Measurements from ENCODE around the gene MGRN1.

Gene MGRN1

GRCh38 chr16:4625560-4626159, 1.0 kb downstream of the MGRN1 start:
- DNase-seq: no peak

- no peak for DNase-seq
Observed at GRCh38 chr16:4626396-4626795, 1.8 kb downstream of the MGRN1 start.

GRCh38 chr16:4628283-4628682, 3.7 kb downstream of the MGRN1 start:
- DNase-seq: no peak

GRCh38 chr16:4631444-4631843, 6.8 kb downstream of the MGRN1 start:
- no peak for DNase-seq

- no peak for DNase-seq
Observed at GRCh38 chr16:4633910-4634635, 9.4 kb downstream of the MGRN1 start.

GRCh38 chr16:4634768-4635167, 10.1 kb downstream of the MGRN1 start:
- DNase-seq: no peak

- no peak for DNase-seq
Observed at GRCh38 chr16:4636196-4636595, 11.6 kb downstream of the MGRN1 start.

- DNase-seq: no peak
Observed at GRCh38 chr16:4637501-4638166, 13.0 kb downstream of the MGRN1 start.

GRCh38 chr16:4639899-4640509, 15.4 kb downstream of the MGRN1 start:
- no peak for DNase-seq

- no peak for DNase-seq
Observed at GRCh38 chr16:4640572-4641305, 16.1 kb downstream of the MGRN1 start.

GRCh38 chr16:4641306-4641687, 16.7 kb downstream of the MGRN1 start:
- DNase-seq: no peak

- DNase-seq: no peak
Observed at GRCh38 chr16:4641895-4642294, 17.3 kb downstream of the MGRN1 start.

- DNase-seq: no peak
Observed at GRCh38 chr16:4646773-4647643, 22.4 kb downstream of the MGRN1 start.

GRCh38 chr16:4647644-4647980, 23.0 kb downstream of the MGRN1 start:
- no peak for DNase-seq

GRCh38 chr16:4648917-4649316, 24.3 kb downstream of the MGRN1 start:
- peak; percentile 38 to 41 for DNase-seq

- DNase-seq: no peak
Observed at GRCh38 chr16:4649744-4650442, 25.3 kb downstream of the MGRN1 start.

- DNase-seq: peak; percentile 87 to 88
Observed at GRCh38 chr16:4650443-4651074, 25.9 kb downstream of the MGRN1 start.

GRCh38 chr16:4651827-4652226, 27.2 kb downstream of the MGRN1 start:
- DNase-seq: no peak

- DNase-seq: no peak
Observed at GRCh38 chr16:4652561-4652960, 27.9 kb downstream of the MGRN1 start.

- no peak for DNase-seq
Observed at GRCh38 chr16:4654011-4654963, 29.7 kb downstream of the MGRN1 start.
